GM21528 (cell line): ENCODE measurements around the gene PIGW.
A peak's percentile ranks its signal among the peaks of the same experiment; 100 is the strongest.

Source experiments
- ATAC-seq: cut with Tn5 transposase; IDR thresholded peaks from one replicate; pipeline ENCODE4 v1.9.1; 2021; ENCODE audit warnings: mild to moderate bottlenecking, moderate library complexity; ENCODE audit not compliant: unreplicated experiment, low FRiP score

PIGW gene

GRCh38 chr17:36534840-36535668 lies at the start of gene PIGW, which contains the start of gene MYO19:
PIGW (plus strand) TSS chr17:36534987; CDS start chr17:36537102, 2,115 bp downstream.
MYO19 (minus strand) TSS chr17:36534868; CDS start chr17:36532538, 2,330 bp downstream.
- ATAC-seq: peak; percentile 81

- no peak for ATAC-seq
These were observed 49.8 kb upstream of the PIGW start for GRCh38 chr17:36485027-36485426.

GRCh38 chr17:36485805-36486203 lies 49.0 kb upstream of the PIGW start:
- ATAC-seq: peak; percentile 12

- ATAC-seq: peak; percentile 87
These were observed 48.3 kb upstream of the PIGW start, which contains the start of gene ZNHIT3 for GRCh38 chr17:36486204-36487194. ZNHIT3 (plus strand) TSS chr17:36486681; CDS start chr17:36486700, 19 bp downstream.

- no peak for ATAC-seq
These were observed 40.8 kb upstream of the PIGW start for GRCh38 chr17:36493956-36494355.

- no peak for ATAC-seq
These were observed 40.1 kb upstream of the PIGW start for GRCh38 chr17:36494674-36495073.

- ATAC-seq: no peak
These were observed 39.7 kb upstream of the PIGW start for GRCh38 chr17:36495076-36495578.

- no peak for ATAC-seq
These were observed 38.6 kb upstream of the PIGW start for GRCh38 chr17:36496018-36496789.

- no peak for ATAC-seq
These were observed 36.6 kb upstream of the PIGW start for GRCh38 chr17:36498155-36498554.

GRCh38 chr17:36498560-36499300 lies 36.1 kb upstream of the PIGW start:
- no peak for ATAC-seq

GRCh38 chr17:36500745-36501225 lies 34.0 kb upstream of the PIGW start:
- ATAC-seq: no peak

- ATAC-seq: no peak
These were observed 33.4 kb upstream of the PIGW start for GRCh38 chr17:36501351-36501750.

GRCh38 chr17:36501963-36502362 lies 32.8 kb upstream of the PIGW start:
- no peak for ATAC-seq

- ATAC-seq: no peak
These were observed 31.2 kb upstream of the PIGW start for GRCh38 chr17:36503456-36504155.

GRCh38 chr17:36504156-36504545 lies 30.6 kb upstream of the PIGW start:
- no peak for ATAC-seq

GRCh38 chr17:36505171-36505570 lies 29.6 kb upstream of the PIGW start:
- no peak for ATAC-seq

- ATAC-seq: no peak
These were observed 28.4 kb upstream of the PIGW start for GRCh38 chr17:36506249-36506826.

GRCh38 chr17:36506831-36507230 lies 28.0 kb upstream of the PIGW start:
- no peak for ATAC-seq
